ENCODE data around the gene TMEM132D. TPM values are rescaled to one million over a fixed set of nuclear protein-coding genes. Genes with fewer than 3 reads are reported as not detected.

Gene TMEM132D
- total RNA-seq, 1 experiment from 2014 or later, result not detected

GRCh38 chr12:129246630-129247029, 657.2 kb downstream of the TMEM132D start:
- ATAC-seq (no peak), DNase-seq (ENCODE audit: low read depth, low spot score) (no peak)
- in situ Hi-C loops (cut with HindIII; ENCODE audit: low pct_unique_long_range_greater_than_20kb, low sequenced_read_pairs), result no loop called here
- Histone ChIP-seq H3K27me3 (ENCODE audit: control insufficient read depth, insufficient read depth, low read length) (no peaks in the 10 kb centered on the region), H3K36me3 (ENCODE audit: control insufficient read depth, insufficient read depth, low read length) (no peaks in the 10 kb centered on the region), H3K4me3 (ENCODE audit: low read depth in 2 of 2, low read length in 2 of 2) (no peak overlapping the region), H3K27ac (ENCODE audit: low read length) (no peak overlapping the region), H3K4me1 (ENCODE audit: control insufficient read depth, insufficient read depth, low read length) (no peaks in the 10 kb centered on the region), H3K9me3 (ENCODE audit: control insufficient read depth, insufficient read depth, low read depth, low read length) (no peaks in the 10 kb centered on the region)
- ChIA-PET CTCF (interaction anchor here (0.7 kb wide), 1 partner anchor 320 kb away, joined by 4 read pairs; no protein-coding TSS in a partner anchor), POLR2A (interaction anchor here (0.7 kb wide), 1 partner anchor 1611 kb away, joined by 3 read pairs; no protein-coding TSS in a partner anchor)
- intact Hi-C loops (cut with micrococcal nuclease; ENCODE audit: unreplicated experiment), result no loop called here
- TF ChIP-seq TCF7L2 (IDR thresholded peaks at IDR 0.05; ENCODE audit: low read depth, low read length), result no peak
- no peak for TF ChIP-seq REST (IDR thresholded peaks at IDR 0.05; ENCODE audit: insufficient read depth in 1 of 2, low read depth in 2 of 2, low read length in 1 of 2)
- TF ChIP-seq POLR2AphosphoS5 (IDR thresholded peaks at IDR 0.05; ENCODE audit: low read depth, low read length), result no peak
- no peak for TF ChIP-seq SIN3A (IDR thresholded peaks at IDR 0.05; ENCODE audit: borderline replicate concordance, insufficient read depth, low read depth, low read length)
- no peak for TF ChIP-seq CTCF (IDR thresholded peaks at IDR 0.05)
- BruUV-seq (replicated peaks), result no TSS peak

GRCh38 chr12:129245769-129246168, 658.1 kb downstream of the TMEM132D start:
- in situ Hi-C loops (cut with HindIII; ENCODE audit: low pct_unique_long_range_greater_than_20kb, low sequenced_read_pairs) (no loop called here), intact Hi-C loops (cut with micrococcal nuclease; ENCODE audit: unreplicated experiment) (no loop called here)
- H3K4me3 ChIP-seq (ENCODE audit: low read depth in 2 of 2, low read length in 2 of 2), result no peak overlapping the region
- H3K27ac ChIP-seq (ENCODE audit: low read length), result no peak overlapping the region
- no TSS peak for BruUV-seq (replicated peaks)
- no peaks in the 10 kb centered on the region for H3K9me3 ChIP-seq (ENCODE audit: control insufficient read depth, insufficient read depth, low read depth, low read length)
- ChIA-PET POLR2A (no interaction called here), CTCF (no interaction called here)
- TF ChIP-seq POLR2AphosphoS5 (IDR thresholded peaks at IDR 0.05; ENCODE audit: low read depth, low read length) (no peak), SIN3A (IDR thresholded peaks at IDR 0.05; ENCODE audit: borderline replicate concordance, insufficient read depth, low read depth, low read length) (no peak)
- H3K4me1 ChIP-seq (ENCODE audit: control insufficient read depth, insufficient read depth, low read length), result no peaks in the 10 kb centered on the region
- no peak for DNase-seq (ENCODE audit: low read depth, low spot score)
- no peak for ATAC-seq
- no peaks in the 10 kb centered on the region for H3K27me3 ChIP-seq (ENCODE audit: control insufficient read depth, insufficient read depth, low read length)
- H3K36me3 ChIP-seq (ENCODE audit: control insufficient read depth, insufficient read depth, low read length), result no peaks in the 10 kb centered on the region

GRCh38 chr12:129241852-129242251, 662.0 kb downstream of the TMEM132D start:
- Histone ChIP-seq H3K4me3 (ENCODE audit: low read depth in 2 of 2, low read length in 2 of 2) (no peak overlapping the region), H3K4me1 (ENCODE audit: control insufficient read depth, insufficient read depth, low read length) (no peaks in the 10 kb centered on the region), H3K27ac (ENCODE audit: low read length) (no peak overlapping the region), H3K27me3 (ENCODE audit: control insufficient read depth, insufficient read depth, low read length) (no peaks in the 10 kb centered on the region), H3K36me3 (ENCODE audit: control insufficient read depth, insufficient read depth, low read length) (no peaks in the 10 kb centered on the region), H3K9me3 (ENCODE audit: control insufficient read depth, insufficient read depth, low read depth, low read length) (no peaks in the 10 kb centered on the region)
- intact Hi-C loops (cut with micrococcal nuclease; ENCODE audit: unreplicated experiment) (no loop called here), in situ Hi-C loops (cut with HindIII; ENCODE audit: low pct_unique_long_range_greater_than_20kb, low sequenced_read_pairs) (no loop called here)
- DNase-seq (ENCODE audit: low read depth, low spot score), result no peak
- ATAC-seq, result no peak
- no TSS peak for BruUV-seq (replicated peaks)
- TF ChIP-seq REST (IDR thresholded peaks at IDR 0.05; ENCODE audit: insufficient read depth in 1 of 2, low read depth in 2 of 2, low read length in 1 of 2) (no peak), CTCF (IDR thresholded peaks at IDR 0.05) (no peak), POLR2AphosphoS5 (IDR thresholded peaks at IDR 0.05; ENCODE audit: low read depth, low read length) (no peak), SIN3A (IDR thresholded peaks at IDR 0.05; ENCODE audit: borderline replicate concordance, insufficient read depth, low read depth, low read length) (no peak), TCF7L2 (IDR thresholded peaks at IDR 0.05; ENCODE audit: low read depth, low read length) (no peak)
- POLR2A ChIA-PET, result no interaction called here
- CTCF ChIA-PET, result no interaction called here
